ENCODE results near the gene ZNF750.

The ZNF750 gene

GRCh38 chr17:82797061-82797460 is 42.8 kb downstream of the ZNF750 start:
- TF ChIP-seq ISL1 (CRISPR knock-in tag; IDR thresholded peaks at IDR 0.05) (no peak), ESRRG (CRISPR knock-in tag; IDR thresholded peaks at IDR 0.05) (no peak), ZNF70 (CRISPR knock-in tag; IDR thresholded peaks at IDR 0.05) (no peak), POU6F1 (CRISPR knock-in tag; IDR thresholded peaks at IDR 0.05; ENCODE audit: borderline replicate concordance, low read depth) (no peak), GLIS3 (CRISPR knock-in tag; IDR thresholded peaks at IDR 0.05) (no peak), ZFP30 (CRISPR knock-in tag; IDR thresholded peaks at IDR 0.05) (no peak), SNAI2 (CRISPR knock-in tag; IDR thresholded peaks at IDR 0.05) (no peak), PPARA (CRISPR knock-in tag; IDR thresholded peaks at IDR 0.05; ENCODE audit: borderline replicate concordance) (no peak), CSDC2 (CRISPR knock-in tag; IDR thresholded peaks at IDR 0.05) (no peak), CSRNP3 (CRISPR knock-in tag; IDR thresholded peaks at IDR 0.05) (no peak), OSR1 (CRISPR knock-in tag; IDR thresholded peaks at IDR 0.05) (no peak), TSHZ2 (CRISPR knock-in tag; IDR thresholded peaks at IDR 0.05) (no peak), ZNF8 (CRISPR knock-in tag; IDR thresholded peaks at IDR 0.05) (no peak), CREB5 (CRISPR knock-in tag; IDR thresholded peaks at IDR 0.05; ENCODE audit: low read depth) (no peak), TCF4 (CRISPR knock-in tag; IDR thresholded peaks at IDR 0.05; ENCODE audit: borderline replicate concordance) (no peak), RARB (CRISPR knock-in tag; IDR thresholded peaks at IDR 0.05) (no peak), TOX (CRISPR knock-in tag; IDR thresholded peaks at IDR 0.05; ENCODE audit: borderline replicate concordance) (no peak), ZFP3 (CRISPR knock-in tag; IDR thresholded peaks at IDR 0.05) (no peak)
- no peak for ATAC-seq

- ATAC-seq = no peak
- TF ChIP-seq ZNF565 (CRISPR knock-in tag; conservative IDR thresholded peaks at IDR 0.05; ENCODE audit: low read depth) (no peak), BACH2 (CRISPR knock-in tag; IDR thresholded peaks at IDR 0.05; ENCODE audit: borderline replicate concordance) (no peak), ZFP30 (CRISPR knock-in tag; IDR thresholded peaks at IDR 0.05) (no peak), SNAI2 (CRISPR knock-in tag; IDR thresholded peaks at IDR 0.05) (no peak), TSHZ2 (CRISPR knock-in tag; IDR thresholded peaks at IDR 0.05) (no peak), ZC3H10 (CRISPR knock-in tag; IDR thresholded peaks at IDR 0.05) (no peak)
These were observed 44.2 kb downstream of the ZNF750 start for GRCh38 chr17:82795615-82796014.
